ENCODE measurements around the gene KIAA1217.
A peak's percentile ranks its signal among the peaks of the same experiment; 100 is the strongest.
"Not testable (repeated sequence)": the region's sequence is repeated elsewhere in the genome, so short reads cannot be mapped to it uniquely, and the experiment has no call there.

The KIAA1217 gene

GRCh38 chr10:24465891-24466818 is 257.2 kb downstream of the KIAA1217 start:
- DNase-seq (ENCODE audit: low spot score), result peak; percentile 88

GRCh38 chr10:24467136-24467535 is 258.2 kb downstream of the KIAA1217 start:
- DNase-seq (ENCODE audit: low spot score), result no peak

GRCh38 chr10:24467605-24468004 is 258.7 kb downstream of the KIAA1217 start:
- DNase-seq (ENCODE audit: low spot score), result no peak

- DNase-seq (ENCODE audit: low spot score), result peak; percentile 26
Measured at GRCh38 chr10:24468281-24468751, 259.4 kb downstream of the KIAA1217 start.

- no peak for DNase-seq (ENCODE audit: low spot score)
Measured at GRCh38 chr10:24469993-24470392, 261.1 kb downstream of the KIAA1217 start.

- DNase-seq (ENCODE audit: low spot score), result no peak
Measured at GRCh38 chr10:24475598-24475997, 266.7 kb downstream of the KIAA1217 start.

GRCh38 chr10:24476913-24477701 is 268.2 kb downstream of the KIAA1217 start:
- DNase-seq (ENCODE audit: low spot score), result no peak

DNA sequence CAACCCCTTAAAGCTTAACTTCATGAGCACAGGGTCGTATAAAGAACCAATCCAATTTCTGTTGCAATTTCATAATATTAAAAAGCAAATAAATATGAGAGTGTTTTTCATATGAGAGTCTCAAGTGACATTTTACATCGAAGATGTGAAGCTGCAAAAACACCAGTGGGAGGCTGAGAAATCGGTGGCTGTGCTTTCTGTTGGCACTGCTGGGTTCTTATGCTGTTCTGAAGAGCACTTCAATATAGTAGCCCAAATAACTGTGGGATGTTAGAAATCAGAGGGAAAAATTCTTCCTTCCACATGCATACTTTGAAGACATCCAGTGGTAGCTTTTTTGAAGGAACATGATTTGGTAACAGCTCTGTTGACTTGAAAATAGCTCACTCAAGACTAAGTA is 269.0 kb downstream of the KIAA1217 start:
- DNase-seq (ENCODE audit: low spot score), result no peak

DNA sequence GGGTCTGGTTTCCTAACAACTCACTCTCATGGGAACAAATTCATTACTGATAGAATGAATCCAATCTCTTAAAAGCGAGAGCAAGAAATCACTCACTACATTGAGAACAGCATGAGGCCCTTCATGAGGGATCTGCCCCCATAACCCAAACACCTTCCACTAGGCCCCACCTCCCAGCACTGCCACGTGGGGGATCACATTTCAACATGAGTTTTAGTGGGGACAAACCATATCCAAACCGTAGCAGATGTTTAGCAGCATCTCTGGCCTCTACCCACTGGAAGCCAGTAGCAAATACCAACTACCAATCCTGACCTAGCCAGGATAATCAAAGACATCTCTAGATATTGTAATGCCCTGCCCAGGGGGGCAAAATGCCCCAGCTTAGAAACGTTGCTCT is 270.9 kb downstream of the KIAA1217 start:
- DNase-seq (ENCODE audit: low spot score), result no peak

DNA sequence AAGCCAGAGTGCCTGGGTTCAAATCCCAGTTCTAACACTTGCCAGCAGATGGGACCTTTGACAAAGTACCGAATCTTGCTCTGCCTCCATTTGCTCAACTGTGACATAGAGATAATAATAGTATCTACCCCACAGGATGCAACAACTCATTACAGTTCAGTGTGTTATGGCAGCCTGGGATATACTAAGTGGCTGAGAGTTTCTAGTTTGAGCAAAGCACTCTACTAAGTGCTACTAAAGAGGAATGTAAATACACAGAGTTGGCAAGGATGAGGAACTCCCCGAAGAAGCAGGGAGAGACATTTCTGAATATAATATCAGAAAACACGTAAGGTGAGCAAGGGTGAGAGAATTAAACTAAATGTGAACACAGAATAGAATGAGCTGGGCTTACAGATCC is 271.5 kb downstream of the KIAA1217 start:
- no peak for DNase-seq (ENCODE audit: low spot score)

- DNase-seq (ENCODE audit: low spot score), result no peak
Measured at GRCh38 chr10:24481241-24481640, 272.3 kb downstream of the KIAA1217 start.

DNA sequence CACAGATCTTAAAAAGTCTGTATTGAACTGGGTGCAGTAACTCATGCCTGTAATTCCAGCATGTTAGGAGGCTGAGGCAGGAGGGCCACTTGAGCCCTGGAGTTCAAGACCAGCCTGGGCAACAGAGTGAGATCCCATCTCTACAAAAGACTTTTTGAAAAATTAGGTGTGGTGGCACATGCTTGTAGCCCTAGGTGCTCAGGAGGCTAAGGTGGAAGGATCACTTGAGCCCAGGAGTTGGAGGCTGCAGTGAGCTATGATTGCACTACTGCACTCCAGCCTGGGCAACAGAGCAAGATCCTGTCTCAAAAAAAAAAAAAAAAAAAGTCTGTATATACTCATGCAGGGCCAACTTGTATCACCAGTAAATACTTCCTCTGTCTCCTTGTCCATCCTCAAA is 273.8 kb downstream of the KIAA1217 start:
- not testable (repeated sequence) for DNase-seq (ENCODE audit: low spot score)

- DNase-seq (ENCODE audit: low spot score), result peak; percentile 87
Measured at GRCh38 chr10:24483701-24484100, 274.8 kb downstream of the KIAA1217 start.

- no peak for DNase-seq (ENCODE audit: low spot score)
Measured at GRCh38 chr10:24484771-24485170, 275.8 kb downstream of the KIAA1217 start.

GRCh38 chr10:24485304-24485703 is 276.4 kb downstream of the KIAA1217 start:
- DNase-seq (ENCODE audit: low spot score), result no peak

DNA sequence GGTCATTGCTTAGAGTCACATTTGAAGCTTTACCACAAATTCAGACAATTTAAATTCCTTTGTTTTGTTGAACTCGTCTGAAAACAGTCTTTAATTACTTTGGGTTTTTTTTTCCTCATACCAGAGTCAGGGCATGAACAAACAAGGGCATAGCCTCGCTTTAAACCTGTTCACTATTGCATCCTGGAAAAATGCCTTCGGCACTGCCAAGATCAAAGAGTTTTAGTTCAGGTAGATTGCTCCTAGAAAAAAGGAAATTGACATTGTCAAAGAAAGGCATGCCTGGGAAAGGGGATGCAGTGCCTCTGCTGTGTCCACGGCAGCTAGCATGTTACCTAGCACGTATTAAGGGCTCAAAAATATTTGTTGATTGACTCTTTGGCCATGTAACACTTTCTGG is 279.7 kb downstream of the KIAA1217 start:
- no peak for DNase-seq (ENCODE audit: low spot score)

- no peak for DNase-seq (ENCODE audit: low spot score)
Measured at GRCh38 chr10:24493165-24493564, 284.2 kb downstream of the KIAA1217 start.

GRCh38 chr10:24494236-24494635 is 285.3 kb downstream of the KIAA1217 start:
- no peak for DNase-seq (ENCODE audit: low spot score)

GRCh38 chr10:24494777-24495176 is 285.8 kb downstream of the KIAA1217 start:
- no peak for DNase-seq (ENCODE audit: low spot score)

DNA sequence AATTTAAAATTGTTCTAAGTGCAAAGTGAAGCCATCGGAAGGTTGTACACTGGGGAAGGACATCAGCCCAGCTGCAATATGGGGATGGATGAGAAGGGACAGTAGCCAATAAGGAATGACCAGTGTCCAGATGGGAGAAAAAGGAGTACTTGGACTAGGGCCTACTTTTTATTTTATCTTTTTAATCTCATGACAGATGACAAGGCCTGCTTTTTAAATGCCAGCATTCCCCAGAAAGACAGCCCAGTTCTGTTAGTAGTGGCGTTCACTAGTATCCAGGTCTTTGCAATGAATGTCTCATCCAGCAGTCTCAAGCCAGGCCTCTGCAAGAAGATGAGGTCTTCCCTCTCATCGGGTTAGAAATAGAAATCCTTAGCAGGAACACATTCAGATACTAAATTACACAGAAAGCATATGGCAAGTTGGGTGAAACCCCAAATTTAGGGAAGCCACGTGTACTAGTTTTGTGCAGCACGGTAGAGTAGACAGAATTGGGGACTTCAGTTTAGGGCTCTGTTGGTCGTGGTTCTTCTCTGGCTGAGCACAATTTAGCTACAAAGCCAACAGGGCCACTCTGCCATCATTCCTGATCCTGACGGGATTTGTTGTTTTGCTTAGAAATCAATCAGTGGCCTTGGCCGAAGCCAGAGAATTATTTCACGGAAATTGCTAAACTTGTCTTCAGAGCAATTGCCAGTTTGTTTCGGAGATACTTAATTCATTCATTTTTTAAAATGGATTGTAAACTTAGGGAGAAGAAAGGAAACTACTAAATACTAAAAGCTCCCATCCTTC is 286.9 kb downstream of the KIAA1217 start:
- no peak for DNase-seq (ENCODE audit: low spot score)

GRCh38 chr10:24496906-24497305 is 288.0 kb downstream of the KIAA1217 start:
- DNase-seq (ENCODE audit: low spot score), result no peak

DNA sequence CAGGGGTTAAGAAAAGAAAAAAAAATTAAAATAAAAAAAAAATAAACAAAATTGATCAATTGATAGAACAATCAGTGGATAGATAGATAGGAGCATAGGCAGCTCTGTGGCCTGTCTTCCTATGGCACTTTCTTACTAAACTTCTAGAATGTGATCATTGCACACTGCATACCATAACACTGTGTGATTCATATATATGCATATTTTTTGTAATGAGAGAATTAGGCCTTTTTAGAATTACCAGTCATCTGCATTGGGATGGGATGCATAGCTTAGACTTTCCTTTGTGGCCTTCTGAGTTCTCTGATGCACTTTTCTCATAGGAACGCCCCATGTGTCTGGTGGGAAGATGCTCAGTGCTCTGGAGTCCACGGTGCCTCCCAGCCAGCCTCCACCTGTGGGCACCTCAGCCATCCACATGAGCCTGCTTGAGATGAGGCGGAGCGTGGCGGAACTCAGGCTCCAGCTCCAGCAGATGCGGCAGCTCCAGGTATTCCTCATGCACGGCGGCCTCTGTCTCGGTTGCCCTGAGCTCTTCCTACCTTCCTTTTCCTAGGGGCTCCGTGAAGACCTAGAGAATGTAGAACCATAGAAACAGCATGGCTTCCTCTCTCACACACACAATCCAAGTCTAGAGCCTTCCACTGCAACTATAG is 292.2 kb downstream of the KIAA1217 start:
- no peak for DNase-seq (ENCODE audit: low spot score)
